HEK293 (cell line): Measurements from ENCODE around the gene ATP2A3.

ENCODE experiments used
- CTCF ChIA-PET: fragments of 350-600 bp; formaldehyde crosslinking; extraction: SDS; loops from one replicate; lab custom pipeline; 2021; ENCODE audit warnings: antibody characterized with exemption; lab: Yijun Ruan, JAX
- POLR2A ChIA-PET: fragments of 300-600 bp; formaldehyde crosslinking; extraction: SDS; loops from one replicate; lab custom pipeline; 2020; ENCODE audit warnings: antibody characterized with exemption, inconsistent platforms; lab: Yijun Ruan, JAX
- H3K27ac ChIP-seq: fragments of 200-500 bp; sonication (Bioruptor generic); 2 replicates; pipeline ENCODE4 v1.5.1; 2014; ENCODE audit warnings: low read depth, low read length, control low read depth, inconsistent platforms; ENCODE audit errors: extremely low read depth
- H3K36me3 ChIP-seq, 2 experiments: fragments of 200-500 bp in 1 of 2; sonication (Bioruptor generic) in 1 of 2; 1 replicate in 1 of 2; 2 replicates in 1 of 2; pipeline ENCODE4 v1.5.1; 2014 to 2017; ENCODE audit warnings: inconsistent platforms in 2 of 2, low read length in 2 of 2; ENCODE audit not compliant: control insufficient read depth in 2 of 2, insufficient read depth in 1 of 2
- H3K4me1 ChIP-seq: fragments of 200-500 bp; sonication (Bioruptor generic); 2 replicates; pipeline ENCODE4 v1.5.1; 2014; ENCODE audit warnings: mild to moderate bottlenecking, low read length, inconsistent platforms; ENCODE audit not compliant: control insufficient read depth, insufficient read depth
- H3K4me3 ChIP-seq: 2 replicates; pipeline ENCODE4 v1.5.1; 2011; ENCODE audit warnings: low read depth, mild to moderate bottlenecking, control low read depth, low read length, moderate library complexity
- H3K9me3 ChIP-seq: fragments of 200-500 bp; sonication (Bioruptor generic); 2 replicates; pipeline ENCODE4 v1.5.1; 2014; ENCODE audit warnings: low read depth, low read length, inconsistent platforms; ENCODE audit not compliant: control insufficient read depth, insufficient read depth
- KLF1 ChIP-seq: fragments of 450-650 bp; formaldehyde crosslinking; IDR thresholded peaks from 2 replicates; pipeline ENCODE4 v1.5.1; 2016; ENCODE audit warnings: missing biosample characterization, missing genetic modification characterization
- REST ChIP-seq: fragments of 450-650 bp; formaldehyde crosslinking; IDR thresholded peaks from 2 replicates; pipeline ENCODE4 v1.5.1; 2016; ENCODE audit warnings: missing biosample characterization, missing genetic modification characterization
- SALL2 ChIP-seq: fragments of 450-650 bp; formaldehyde crosslinking; IDR thresholded peaks from 2 replicates; pipeline ENCODE4 v1.5.0; 2017; ENCODE audit warnings: missing biosample characterization, mild to moderate bottlenecking, missing genetic modification characterization, borderline replicate concordance
- SCRT1 ChIP-seq: fragments of 450-650 bp; formaldehyde crosslinking; IDR thresholded peaks from 2 replicates; pipeline ENCODE4 v1.5.1; 2016; ENCODE audit warnings: missing biosample characterization, missing genetic modification characterization, borderline replicate concordance
- SCRT2 ChIP-seq: fragments of 450-650 bp; formaldehyde crosslinking; IDR thresholded peaks from 2 replicates; pipeline ENCODE4 v1.5.1; 2016; ENCODE audit warnings: missing biosample characterization, missing genetic modification characterization
- ZBTB1 ChIP-seq: fragments of 450-650 bp; formaldehyde crosslinking; IDR thresholded peaks from 2 replicates; pipeline ENCODE4 v1.5.1; 2016; ENCODE audit warnings: missing biosample characterization, missing genetic modification characterization
- ZFP3 ChIP-seq: fragments of 450-650 bp; formaldehyde crosslinking; IDR thresholded peaks from 2 replicates; pipeline ENCODE4 v1.5.1; 2016; ENCODE audit warnings: low read depth, missing biosample characterization, missing genetic modification characterization
- ZNF16 ChIP-seq: fragments of 450-650 bp; formaldehyde crosslinking; IDR thresholded peaks from 2 replicates; pipeline ENCODE4 v1.5.1; 2016; ENCODE audit warnings: low read depth, missing biosample characterization, missing genetic modification characterization
- ZNF211 ChIP-seq: fragments of 450-650 bp; formaldehyde crosslinking; IDR thresholded peaks from 2 replicates; pipeline ENCODE4 v1.5.1; 2016; ENCODE audit warnings: low read depth, missing biosample characterization, missing genetic modification characterization
- ZNF529 ChIP-seq: fragments of 450-650 bp; formaldehyde crosslinking; IDR thresholded peaks from 2 replicates; pipeline ENCODE4 v1.5.1; 2017; ENCODE audit warnings: missing genetic modification characterization, missing biosample characterization; ENCODE audit not compliant: insufficient replicate concordance
- ZNF560 ChIP-seq: fragments of 450-650 bp; formaldehyde crosslinking; IDR thresholded peaks from 2 replicates; pipeline ENCODE4 v1.5.1; 2017; ENCODE audit warnings: missing biosample characterization, missing genetic modification characterization, borderline replicate concordance
- TF ChIP-seq, protein P1 (sequence below): fragments of 450-650 bp; formaldehyde crosslinking; IDR thresholded peaks from 2 replicates; pipeline ENCODE4 v1.5.1; 2016; ENCODE audit warnings: missing biosample characterization, missing genetic modification characterization, borderline replicate concordance
- TF ChIP-seq, protein P2 (sequence below): fragments of 450-650 bp; formaldehyde crosslinking; IDR thresholded peaks from 2 replicates; pipeline ENCODE4 v1.5.1; 2017; ENCODE audit warnings: missing biosample characterization, missing genetic modification characterization
- TF ChIP-seq, protein P3 (sequence below): fragments of 450-650 bp; formaldehyde crosslinking; IDR thresholded peaks from 2 replicates; pipeline ENCODE4 v1.5.1; 2016; ENCODE audit warnings: missing biosample characterization, missing genetic modification characterization

Gene ATP2A3

DNA sequence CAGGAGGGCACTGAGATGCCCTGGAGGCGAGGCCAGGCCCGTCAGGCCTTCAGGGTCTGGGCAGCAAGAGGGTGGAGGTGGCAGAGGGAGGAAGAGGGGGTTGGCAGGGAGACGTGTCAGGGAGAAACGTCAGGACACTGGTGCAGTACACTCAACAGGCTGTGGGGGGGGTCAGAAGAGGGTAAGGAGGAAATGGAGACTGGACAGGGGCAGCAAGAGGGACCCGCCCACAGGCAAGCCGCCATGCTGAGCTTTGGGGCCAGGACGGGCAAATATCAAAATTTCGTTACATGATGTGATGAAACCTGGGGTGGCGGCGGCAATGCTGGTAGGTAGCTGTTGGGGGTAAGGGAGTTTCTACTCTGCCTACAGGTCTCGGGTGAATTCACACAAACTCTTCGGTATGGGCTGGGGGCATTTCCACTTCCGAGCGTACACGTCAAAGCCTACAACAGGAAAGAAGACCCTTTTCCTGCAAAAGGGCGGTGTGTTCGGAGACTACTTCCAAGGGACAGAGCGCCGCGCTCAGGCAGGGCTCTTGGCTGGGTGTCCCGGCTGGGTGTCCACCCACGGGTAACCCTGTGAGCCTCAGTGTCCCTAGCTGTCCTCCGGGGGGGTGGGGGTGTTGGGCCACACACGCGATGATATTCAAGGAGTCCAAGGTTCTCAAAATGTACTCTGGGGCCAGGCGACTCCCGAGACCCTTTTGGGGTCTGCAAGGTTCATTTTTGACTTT, 43.3 kb upstream of the ATP2A3 start:
- no peaks in the 10 kb centered on the region for H3K4me1 ChIP-seq
- no peak overlapping the region for H3K4me3 ChIP-seq
- ChIA-PET POLR2A (no interaction called here), CTCF (interaction anchor here (0.7 to 14.1 kb wide), 10 partner anchors 8 to 184 kb away, joined by 3 to 124 read pairs (median 5); partner anchors contain the start of gene P2RX1)
- no peaks in the 10 kb centered on the region for H3K9me3 ChIP-seq
- peaks cover 15 to 60% of the 10 kb centered on the region in 2 experiments for H3K36me3 ChIP-seq
- TF ChIP-seq SCRT1 (tag by site-specific recombination) (peak; percentile 61; the same call in 1 of the 2 replicates), SCRT2 (tag by site-specific recombination) (peak; percentile 83), ZNF16 (tag by site-specific recombination) (no peak), ZNF560 (no peak)
- H3K27ac ChIP-seq: no peak overlapping the region

- Histone ChIP-seq H3K27ac (no peak overlapping the region), H3K4me3 (no peak overlapping the region), H3K9me3 (no peaks in the 10 kb centered on the region), H3K4me1 (no peaks in the 10 kb centered on the region), H3K36me3 (peaks cover 15 to 53% of the 10 kb centered on the region in 2 experiments; a peak in 2 of 3 replicates)
- no peak for TF ChIP-seq SALL2 (tag by site-specific recombination)
- no peak for TF ChIP-seq REST (tag by site-specific recombination)
- TF ChIP-seq KLF1: peak; percentile 63
- TF ChIP-seq, protein P1, sequence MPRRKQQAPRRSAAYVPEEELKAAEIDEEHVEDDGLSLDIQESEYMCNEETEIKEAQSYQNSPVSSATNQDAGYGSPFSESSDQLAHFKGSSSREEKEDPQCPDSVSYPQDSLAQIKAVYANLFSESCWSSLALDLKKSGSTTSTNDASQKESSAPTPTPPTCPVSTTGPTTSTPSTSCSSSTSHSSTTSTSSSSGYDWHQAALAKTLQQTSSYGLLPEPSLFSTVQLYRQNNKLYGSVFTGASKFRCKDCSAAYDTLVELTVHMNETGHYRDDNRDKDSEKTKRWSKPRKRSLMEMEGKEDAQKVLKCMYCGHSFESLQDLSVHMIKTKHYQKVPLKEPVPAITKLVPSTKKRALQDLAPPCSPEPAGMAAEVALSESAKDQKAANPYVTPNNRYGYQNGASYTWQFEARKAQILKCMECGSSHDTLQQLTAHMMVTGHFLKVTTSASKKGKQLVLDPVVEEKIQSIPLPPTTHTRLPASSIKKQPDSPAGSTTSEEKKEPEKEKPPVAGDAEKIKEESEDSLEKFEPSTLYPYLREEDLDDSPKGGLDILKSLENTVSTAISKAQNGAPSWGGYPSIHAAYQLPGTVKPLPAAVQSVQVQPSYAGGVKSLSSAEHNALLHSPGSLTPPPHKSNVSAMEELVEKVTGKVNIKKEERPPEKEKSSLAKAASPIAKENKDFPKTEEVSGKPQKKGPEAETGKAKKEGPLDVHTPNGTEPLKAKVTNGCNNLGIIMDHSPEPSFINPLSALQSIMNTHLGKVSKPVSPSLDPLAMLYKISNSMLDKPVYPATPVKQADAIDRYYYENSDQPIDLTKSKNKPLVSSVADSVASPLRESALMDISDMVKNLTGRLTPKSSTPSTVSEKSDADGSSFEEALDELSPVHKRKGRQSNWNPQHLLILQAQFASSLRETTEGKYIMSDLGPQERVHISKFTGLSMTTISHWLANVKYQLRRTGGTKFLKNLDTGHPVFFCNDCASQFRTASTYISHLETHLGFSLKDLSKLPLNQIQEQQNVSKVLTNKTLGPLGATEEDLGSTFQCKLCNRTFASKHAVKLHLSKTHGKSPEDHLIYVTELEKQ: no peak
- ChIA-PET CTCF (interaction anchor here (0.6 to 14.1 kb wide), 10 partner anchors 11 to 284 kb away, joined by 3 to 124 read pairs (median 4); partner anchors contain the start of gene P2RX1), POLR2A (interaction anchor here (1.0 kb wide), 1 partner anchor 42 kb away, joined by 3 read pairs; no protein-coding TSS in a partner anchor)
These were observed 42.5 kb upstream of the ATP2A3 start for GRCh38 chr17:4006745-4007211.

GRCh38 chr17:4006165-4006589, 41.9 kb upstream of the ATP2A3 start:
- H3K4me3 ChIP-seq: no peak overlapping the region
- no peaks in the 10 kb centered on the region for H3K4me1 ChIP-seq
- H3K27ac ChIP-seq: no peak overlapping the region
- ChIA-PET POLR2A (interaction anchor here (0.6 to 1.0 kb wide), 2 partner anchors 43 to 224 kb away, joined by 3 to 6 read pairs; no protein-coding TSS in a partner anchor), CTCF (interaction anchor here (0.6 to 14.1 kb wide), 15 partner anchors 12 to 283 kb away, joined by 3 to 124 read pairs (median 3); partner anchors contain the start of gene P2RX1)
- H3K36me3 ChIP-seq: peaks cover 11 to 49% of the 10 kb centered on the region in 2 experiments; a peak in 2 of 3 replicates
- H3K9me3 ChIP-seq: no peaks in the 10 kb centered on the region
- TF ChIP-seq ZNF529 (tag by site-specific recombination) (no peak), ZFP3 (tag by site-specific recombination) (no peak), ZNF211 (no peak), ZBTB1 (tag by site-specific recombination) (no peak), SALL2 (tag by site-specific recombination) (no peak)
- TF ChIP-seq, protein P2, sequence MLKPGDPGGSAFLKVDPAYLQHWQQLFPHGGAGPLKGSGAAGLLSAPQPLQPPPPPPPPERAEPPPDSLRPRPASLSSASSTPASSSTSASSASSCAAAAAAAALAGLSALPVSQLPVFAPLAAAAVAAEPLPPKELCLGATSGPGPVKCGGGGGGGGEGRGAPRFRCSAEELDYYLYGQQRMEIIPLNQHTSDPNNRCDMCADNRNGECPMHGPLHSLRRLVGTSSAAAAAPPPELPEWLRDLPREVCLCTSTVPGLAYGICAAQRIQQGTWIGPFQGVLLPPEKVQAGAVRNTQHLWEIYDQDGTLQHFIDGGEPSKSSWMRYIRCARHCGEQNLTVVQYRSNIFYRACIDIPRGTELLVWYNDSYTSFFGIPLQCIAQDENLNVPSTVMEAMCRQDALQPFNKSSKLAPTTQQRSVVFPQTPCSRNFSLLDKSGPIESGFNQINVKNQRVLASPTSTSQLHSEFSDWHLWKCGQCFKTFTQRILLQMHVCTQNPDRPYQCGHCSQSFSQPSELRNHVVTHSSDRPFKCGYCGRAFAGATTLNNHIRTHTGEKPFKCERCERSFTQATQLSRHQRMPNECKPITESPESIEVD (tag by site-specific recombination): no peak
- TF ChIP-seq, protein P3, sequence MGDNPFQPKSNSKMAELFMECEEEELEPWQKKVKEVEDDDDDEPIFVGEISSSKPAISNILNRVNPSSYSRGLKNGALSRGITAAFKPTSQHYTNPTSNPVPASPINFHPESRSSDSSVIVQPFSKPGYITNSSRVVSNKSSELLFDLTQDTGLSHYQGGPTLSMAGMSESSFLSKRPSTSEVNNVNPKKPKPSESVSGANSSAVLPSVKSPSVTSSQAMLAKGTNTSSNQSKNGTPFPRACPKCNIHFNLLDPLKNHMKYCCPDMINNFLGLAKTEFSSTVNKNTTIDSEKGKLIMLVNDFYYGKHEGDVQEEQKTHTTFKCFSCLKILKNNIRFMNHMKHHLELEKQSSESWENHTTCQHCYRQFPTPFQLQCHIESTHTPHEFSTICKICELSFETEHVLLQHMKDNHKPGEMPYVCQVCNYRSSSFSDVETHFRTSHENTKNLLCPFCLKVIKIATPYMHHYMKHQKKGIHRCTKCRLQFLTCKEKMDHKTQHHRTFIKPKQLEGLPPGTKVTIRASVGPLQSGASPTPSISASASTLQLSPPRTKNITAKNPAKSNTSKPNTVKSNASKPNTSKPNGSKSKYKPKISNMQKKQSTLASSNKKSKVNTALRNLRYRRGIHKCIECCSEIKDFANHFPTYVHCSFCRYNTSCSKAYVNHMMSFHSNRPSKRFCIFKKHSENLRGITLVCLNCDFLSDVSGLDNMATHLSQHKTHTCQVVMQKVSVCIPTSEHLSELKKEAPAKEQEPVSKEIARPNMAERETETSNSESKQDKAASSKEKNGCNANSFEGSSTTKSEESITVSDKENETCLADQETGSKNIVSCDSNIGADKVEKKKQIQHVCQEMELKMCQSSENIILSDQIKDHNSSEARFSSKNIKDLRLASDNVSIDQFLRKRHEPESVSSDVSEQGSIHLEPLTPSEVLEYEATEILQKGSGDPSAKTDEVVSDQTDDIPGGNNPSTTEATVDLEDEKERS (tag by site-specific recombination): no peak
